ENCODE data around the gene DHRS7B. TPM values are rescaled to one million over a fixed set of nuclear protein-coding genes. Genes with fewer than 3 reads are reported as not detected.

DHRS7B gene
- total and polyA plus RNA-seq, 2 of the 13 experiments (the other 11 are each of a cell fraction or from before 2014, with no cell fraction given): 20.0 to 35.8 TPM

DNA sequence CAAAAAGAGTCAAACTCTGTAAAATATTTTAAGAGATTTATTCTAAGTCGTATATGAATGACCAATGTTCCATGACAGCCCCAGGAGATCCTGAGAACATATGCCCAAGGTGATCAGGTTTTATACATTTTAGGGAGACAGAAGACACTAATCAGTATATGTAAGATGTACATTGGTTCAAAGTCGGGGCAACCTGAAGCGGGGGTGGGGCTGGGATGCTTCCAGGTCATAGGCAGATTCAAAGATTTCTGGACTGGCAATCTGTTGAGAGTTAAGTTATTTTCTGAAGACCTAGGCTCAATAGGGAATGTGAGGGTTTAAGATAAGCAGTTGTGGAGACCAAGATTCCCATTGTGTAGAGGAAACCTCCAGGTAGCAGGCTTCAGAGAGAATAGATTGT is 20.4 kb upstream of the DHRS7B start:
- no peaks in the 10 kb centered on the region for H3K27me3 ChIP-seq (ENCODE audit: control insufficient read depth in 1 of 2, insufficient read depth in 2 of 2, low read length in 2 of 2)
- H3K79me2 ChIP-seq (ENCODE audit: insufficient read depth, low read length): no peaks in the 10 kb centered on the region
- no peak overlapping the region for H2AFZ ChIP-seq (ENCODE audit: low read length)
- no peak overlapping the region for H3K27ac ChIP-seq (ENCODE audit: extremely low read length, insufficient read depth, low read length)
- ChIA-PET CTCF (ENCODE audit: low intra/inter-chr PET ratio, low total read pairs) (no interaction called here), POLR2A (no interaction called here)
- no peak overlapping the region for H3K4me3 ChIP-seq (replicated peaks in 1 of 3; ENCODE audit: insufficient read depth in 1 of 3, low read depth in 2 of 3, low read length in 3 of 3)
- no peaks in the 10 kb centered on the region for H3K9me3 ChIP-seq (ENCODE audit: low read length)
- H3K4me2 ChIP-seq (ENCODE audit: low read depth, low read length): no peak overlapping the region
- FAIRE-seq (no peak), ATAC-seq (no peak), DNase-seq (ENCODE audit: low spot score) (no peak)
- no peaks in the 10 kb centered on the region for H4K20me1 ChIP-seq (ENCODE audit: insufficient read depth, low read length)
- H3K36me3 ChIP-seq (replicated peaks in 1 of 2; ENCODE audit: control insufficient read depth in 1 of 2, insufficient read depth in 2 of 2, low read length in 2 of 2): no peaks in the 10 kb centered on the region
- intact Hi-C loops (cut with micrococcal nuclease; ENCODE audit: unreplicated experiment): no loop called here
- in situ Hi-C loops (cut with HindIII; ENCODE audit: extremely low pct_ligation_motif_present, low pct_unique_long_range_greater_than_20kb): no loop called here
- H3K4me1 ChIP-seq (ENCODE audit: insufficient read depth, low read length): no peaks in the 10 kb centered on the region
- BruUV-seq (replicated peaks): no TSS peak
- no peak overlapping the region for H3K9ac ChIP-seq (ENCODE audit: insufficient read depth, low read depth, low read length)
- 12% methylated on average over 3 of the region's 3 CpGs for WGBS (ENCODE audit: low lambda C conversion rate)
- no peak for TF ChIP-seq RARG (CRISPR knock-in tag; IDR thresholded peaks at IDR 0.05; ENCODE audit: low read depth)
- no peak for TF ChIP-seq ZNF234 (CRISPR knock-in tag; conservative IDR thresholded peaks at IDR 0.05)
- TF ChIP-seq, protein P1, sequence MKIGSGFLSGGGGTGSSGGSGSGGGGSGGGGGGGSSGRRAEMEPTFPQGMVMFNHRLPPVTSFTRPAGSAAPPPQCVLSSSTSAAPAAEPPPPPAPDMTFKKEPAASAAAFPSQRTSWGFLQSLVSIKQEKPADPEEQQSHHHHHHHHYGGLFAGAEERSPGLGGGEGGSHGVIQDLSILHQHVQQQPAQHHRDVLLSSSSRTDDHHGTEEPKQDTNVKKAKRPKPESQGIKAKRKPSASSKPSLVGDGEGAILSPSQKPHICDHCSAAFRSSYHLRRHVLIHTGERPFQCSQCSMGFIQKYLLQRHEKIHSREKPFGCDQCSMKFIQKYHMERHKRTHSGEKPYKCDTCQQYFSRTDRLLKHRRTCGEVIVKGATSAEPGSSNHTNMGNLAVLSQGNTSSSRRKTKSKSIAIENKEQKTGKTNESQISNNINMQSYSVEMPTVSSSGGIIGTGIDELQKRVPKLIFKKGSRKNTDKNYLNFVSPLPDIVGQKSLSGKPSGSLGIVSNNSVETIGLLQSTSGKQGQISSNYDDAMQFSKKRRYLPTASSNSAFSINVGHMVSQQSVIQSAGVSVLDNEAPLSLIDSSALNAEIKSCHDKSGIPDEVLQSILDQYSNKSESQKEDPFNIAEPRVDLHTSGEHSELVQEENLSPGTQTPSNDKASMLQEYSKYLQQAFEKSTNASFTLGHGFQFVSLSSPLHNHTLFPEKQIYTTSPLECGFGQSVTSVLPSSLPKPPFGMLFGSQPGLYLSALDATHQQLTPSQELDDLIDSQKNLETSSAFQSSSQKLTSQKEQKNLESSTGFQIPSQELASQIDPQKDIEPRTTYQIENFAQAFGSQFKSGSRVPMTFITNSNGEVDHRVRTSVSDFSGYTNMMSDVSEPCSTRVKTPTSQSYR (CRISPR knock-in tag; IDR thresholded peaks at IDR 0.05; ENCODE audit: borderline replicate concordance): no peak
- TF ChIP-seq SAP130 (CRISPR knock-in tag; IDR thresholded peaks at IDR 0.05; ENCODE audit: low read depth): no peak
- no peak for TF ChIP-seq ZNF83 (CRISPR knock-in tag; IDR thresholded peaks at IDR 0.05; ENCODE audit: borderline replicate concordance)
- TF ChIP-seq ISX (CRISPR knock-in tag; conservative IDR thresholded peaks at IDR 0.05): no peak
- TF ChIP-seq, protein P2, sequence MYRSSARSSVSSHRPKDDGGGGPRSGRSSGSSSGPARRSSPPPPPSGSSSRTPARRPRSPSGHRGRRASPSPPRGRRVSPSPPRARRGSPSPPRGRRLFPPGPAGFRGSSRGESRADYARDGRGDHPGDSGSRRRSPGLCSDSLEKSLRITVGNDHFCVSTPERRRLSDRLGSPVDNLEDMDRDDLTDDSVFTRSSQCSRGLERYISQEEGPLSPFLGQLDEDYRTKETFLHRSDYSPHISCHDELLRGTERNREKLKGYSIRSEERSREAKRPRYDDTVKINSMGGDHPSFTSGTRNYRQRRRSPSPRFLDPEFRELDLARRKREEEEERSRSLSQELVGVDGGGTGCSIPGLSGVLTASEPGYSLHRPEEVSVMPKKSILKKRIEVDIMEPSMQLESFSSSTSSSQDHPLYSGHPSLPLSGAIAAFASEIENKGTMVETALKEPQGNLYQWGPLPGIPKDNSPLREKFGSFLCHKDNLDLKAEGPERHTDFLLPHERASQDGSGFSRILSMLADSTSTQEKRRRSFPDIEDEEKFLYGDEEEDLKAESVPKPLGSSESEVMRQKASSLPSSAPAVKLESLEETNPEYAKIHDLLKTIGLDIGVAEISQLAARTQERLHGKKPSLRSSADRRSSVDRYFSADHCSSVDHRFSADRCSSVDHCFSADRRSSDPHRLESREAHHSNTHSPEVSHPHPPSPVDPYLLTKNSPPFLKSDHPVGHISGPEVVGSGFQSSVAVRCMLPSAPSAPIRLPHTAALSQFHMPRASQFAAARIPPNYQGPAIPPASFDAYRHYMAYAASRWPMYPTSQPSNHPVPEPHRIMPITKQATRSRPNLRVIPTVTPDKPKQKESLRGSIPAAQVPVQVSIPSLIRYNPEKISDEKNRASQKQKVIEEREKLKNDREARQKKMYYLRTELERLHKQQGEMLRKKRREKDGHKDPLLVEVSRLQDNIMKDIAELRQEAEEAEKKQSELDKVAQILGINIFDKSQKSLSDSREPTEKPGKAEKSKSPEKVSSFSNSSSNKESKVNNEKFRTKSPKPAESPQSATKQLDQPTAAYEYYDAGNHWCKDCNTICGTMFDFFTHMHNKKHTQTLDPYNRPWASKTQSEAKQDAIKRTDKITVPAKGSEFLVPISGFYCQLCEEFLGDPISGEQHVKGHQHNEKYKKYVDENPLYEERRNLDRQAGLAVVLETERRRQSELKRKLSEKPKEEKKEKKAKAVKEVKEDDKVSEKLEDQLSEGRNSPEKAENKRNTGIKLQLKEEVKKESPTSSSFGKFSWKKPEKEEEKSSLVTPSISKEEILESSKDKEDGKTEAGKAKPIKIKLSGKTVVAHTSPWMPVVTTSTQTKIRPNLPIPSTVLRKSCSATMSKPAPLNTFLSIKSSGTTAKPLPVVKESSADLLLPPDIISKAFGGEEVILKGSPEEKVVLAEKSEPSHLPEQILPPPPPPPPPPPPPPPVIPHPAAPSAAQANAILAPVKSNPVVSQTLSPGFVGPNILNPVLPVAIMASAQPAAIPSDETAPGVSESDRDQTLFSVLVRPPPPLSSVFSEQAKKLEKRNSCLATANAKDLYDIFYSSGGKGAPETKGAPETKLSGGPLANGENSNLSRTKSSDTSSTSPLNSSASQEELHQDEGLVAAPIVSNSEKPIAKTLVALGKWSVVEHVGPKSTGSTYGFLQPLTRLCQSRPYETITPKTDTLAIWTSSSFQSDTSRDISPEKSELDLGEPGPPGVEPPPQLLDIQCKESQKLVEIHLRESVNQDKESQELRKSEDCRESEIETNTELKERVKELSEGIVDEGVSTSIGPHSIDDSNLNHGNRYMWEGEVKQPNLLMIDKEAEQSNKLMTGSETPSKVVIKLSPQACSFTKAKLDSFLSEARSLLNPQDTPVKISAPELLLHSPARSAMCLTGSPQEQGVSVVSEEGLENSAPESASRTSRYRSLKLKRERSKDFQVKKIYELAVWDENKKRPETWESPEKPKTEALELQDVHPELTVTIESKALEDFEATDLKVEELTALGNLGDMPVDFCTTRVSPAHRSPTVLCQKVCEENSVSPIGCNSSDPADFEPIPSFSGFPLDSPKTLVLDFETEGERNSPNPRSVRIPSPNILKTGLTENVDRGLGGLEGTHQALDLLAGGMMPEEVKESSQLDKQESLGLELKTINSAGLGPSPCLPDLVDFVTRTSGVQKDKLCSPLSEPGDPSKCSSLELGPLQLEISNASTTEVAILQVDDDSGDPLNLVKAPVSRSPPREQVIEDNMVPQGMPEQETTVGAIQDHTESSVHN (CRISPR knock-in tag; IDR thresholded peaks at IDR 0.05): no peak
- no peak for TF ChIP-seq NCOA5 (CRISPR knock-in tag; IDR thresholded peaks at IDR 0.05)
